Right lobe of liver (tissue), 4 donors: ENCODE results near the gene TSPAN1.

Experiments used
- CTCF ChIP-seq, 4 donors: fragments of 200-600 bp in 3 of 4; fragments of 450-650 bp in 1 of 4; IDR thresholded peaks; one replicate each; pipeline versions ENCODE4 v1.5.1 to v1.8.0; 2016 to 2022; ENCODE audit warnings: antibody characterized with exemption in 4 of 4, mild to moderate bottlenecking in 2 of 4
- POLR2A ChIP-seq: fragments of 450-650 bp; IDR thresholded peaks from one replicate; pipeline ENCODE4 v1.6.1; 2017; ENCODE audit warnings: antibody characterized with exemption, mild to moderate bottlenecking
- donor health status: DM: no; HTN: no; CAD: no.
- donor health status: DM: no; HTN: no; CAD: no.
- donor health status: DM: no; HTN: yes; CAD: no.

- TF ChIP-seq CTCF (IDR thresholded peaks at IDR 0.05) (no peak), POLR2A (no peak)
These were observed 17.0 kb upstream of the TSPAN1 start for GRCh38 chr1:46157916-46158311.
